C4-2B (cell line): ENCODE measurements around the gene HERC2.
"Not testable (repeated sequence)": the region's sequence is repeated elsewhere in the genome, so short reads cannot be mapped to it uniquely, and the experiment has no call there.

Experiments
- CTCF ChIP-seq: fragments of 450-650 bp; conservative IDR thresholded peaks from 2 replicates; pipeline ENCODE4 v1.5.1; 2017; ENCODE audit warnings: mild to moderate bottlenecking
- ZFX ChIP-seq: fragments of 450-650 bp; IDR thresholded peaks from 2 replicates; pipeline ENCODE4 v1.6.1; 2017

- TF ChIP-seq CTCF, ZFX: not testable (repeated sequence)
These were observed 99.4 kb downstream of the HERC2 start for GRCh38 chr15:28222612-28223011.
